Measurements from ENCODE around the gene MTCL1. TPM values are rescaled to one million over a fixed set of nuclear protein-coding genes. Genes with fewer than 3 reads are reported as not detected.

Gene MTCL1
- total and polyA plus RNA-seq, 9 of the 15 experiments (the other 6 are each of a cell fraction or from before 2014, with no cell fraction given): 0.21 to 7.4 (median 3.7) TPM

GRCh38 chr18:8881103-8881502, 175.7 kb downstream of the MTCL1 start (continued):
- TF ChIP-seq PCBP2 (IDR thresholded peaks at IDR 0.05; ENCODE audit: low read depth, low read length, poor library complexity, severe bottlenecking) (no peak), ZNF699 (CRISPR knock-in tag; IDR thresholded peaks at IDR 0.05; ENCODE audit: insufficient replicate concordance) (no peak), ZNF124 (CRISPR knock-in tag; IDR thresholded peaks at IDR 0.05) (no peak), RAD21 (CRISPR knock-in tag; conservative IDR thresholded peaks at IDR 0.05 in 1 of 2, IDR thresholded peaks at IDR 0.05 in 1 of 2) (no peak), HLTF (IDR thresholded peaks at IDR 0.05) (peak; percentile 74; the same call in 1 of the 2 replicates), ZNF778 (CRISPR knock-in tag; IDR thresholded peaks at IDR 0.05) (no peak), MCM5 (IDR thresholded peaks at IDR 0.05; ENCODE audit: low read depth) (no peak), SMC3 (conservative IDR thresholded peaks at IDR 0.05; ENCODE audit: insufficient read depth, low read depth, low read length) (no peak), ELF4 (CRISPR knock-in tag; IDR thresholded peaks at IDR 0.05) (peak; percentile 96), SNIP1 (IDR thresholded peaks at IDR 0.05; ENCODE audit: low read depth) (no peak), SMARCB1 (IDR thresholded peaks at IDR 0.05; ENCODE audit: insufficient read length, low read depth) (no peak), SPI1 (IDR thresholded peaks at IDR 0.05; ENCODE audit: borderline replicate concordance, low read depth, low read length) (no peak), POLR2AphosphoS5 (IDR thresholded peaks at IDR 0.05; ENCODE audit: control insufficient read depth, insufficient read depth, low read depth, low read length) (no peak), KDM2B (CRISPR knock-in tag; IDR thresholded peaks at IDR 0.05) (no peak), ZBTB2 (IDR thresholded peaks at IDR 0.05) (0 out of 2 replicates have a peak, but pooled peaks have one; percentile 26), MCM7 (IDR thresholded peaks at IDR 0.05) (no peak), SP2 (IDR thresholded peaks at IDR 0.05; ENCODE audit: extremely low read depth, low read depth, low read length, poor library complexity, severe bottlenecking) (no peak), RBM17 (IDR thresholded peaks at IDR 0.05; ENCODE audit: borderline replicate concordance, low read depth, low read length) (no peak), ETV5 (CRISPR knock-in tag; IDR thresholded peaks at IDR 0.05; ENCODE audit: low read depth) (no peak), KAT8 (IDR thresholded peaks at IDR 0.05; ENCODE audit: low read depth) (no peak), STAT5A (IDR thresholded peaks at IDR 0.05; ENCODE audit: borderline replicate concordance, low read length) (no peak), GATAD2B (IDR thresholded peaks at IDR 0.05; ENCODE audit: borderline replicate concordance) (no peak), IRF2 (CRISPR knock-in tag; IDR thresholded peaks at IDR 0.05) (no peak), MTA3 (IDR thresholded peaks at IDR 0.05; ENCODE audit: borderline replicate concordance) (no peak), BRF1 (IDR thresholded peaks at IDR 0.05; ENCODE audit: borderline replicate concordance, extremely low read depth, insufficient read length) (no peak)
- TF ChIP-seq, protein P1, sequence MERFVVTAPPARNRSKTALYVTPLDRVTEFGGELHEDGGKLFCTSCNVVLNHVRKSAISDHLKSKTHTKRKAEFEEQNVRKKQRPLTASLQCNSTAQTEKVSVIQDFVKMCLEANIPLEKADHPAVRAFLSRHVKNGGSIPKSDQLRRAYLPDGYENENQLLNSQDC (CRISPR knock-in tag; IDR thresholded peaks at IDR 0.05): no peak
- TF ChIP-seq, protein P2, sequence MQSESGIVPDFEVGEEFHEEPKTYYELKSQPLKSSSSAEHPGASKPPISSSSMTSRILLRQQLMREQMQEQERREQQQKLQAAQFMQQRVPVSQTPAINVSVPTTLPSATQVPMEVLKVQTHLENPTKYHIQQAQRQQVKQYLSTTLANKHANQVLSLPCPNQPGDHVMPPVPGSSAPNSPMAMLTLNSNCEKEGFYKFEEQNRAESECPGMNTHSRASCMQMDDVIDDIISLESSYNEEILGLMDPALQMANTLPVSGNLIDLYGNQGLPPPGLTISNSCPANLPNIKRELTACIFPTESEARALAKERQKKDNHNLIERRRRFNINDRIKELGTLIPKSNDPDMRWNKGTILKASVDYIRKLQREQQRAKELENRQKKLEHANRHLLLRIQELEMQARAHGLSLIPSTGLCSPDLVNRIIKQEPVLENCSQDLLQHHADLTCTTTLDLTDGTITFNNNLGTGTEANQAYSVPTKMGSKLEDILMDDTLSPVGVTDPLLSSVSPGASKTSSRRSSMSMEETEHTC (IDR thresholded peaks at IDR 0.05): no peak
- TF ChIP-seq, protein P3, sequence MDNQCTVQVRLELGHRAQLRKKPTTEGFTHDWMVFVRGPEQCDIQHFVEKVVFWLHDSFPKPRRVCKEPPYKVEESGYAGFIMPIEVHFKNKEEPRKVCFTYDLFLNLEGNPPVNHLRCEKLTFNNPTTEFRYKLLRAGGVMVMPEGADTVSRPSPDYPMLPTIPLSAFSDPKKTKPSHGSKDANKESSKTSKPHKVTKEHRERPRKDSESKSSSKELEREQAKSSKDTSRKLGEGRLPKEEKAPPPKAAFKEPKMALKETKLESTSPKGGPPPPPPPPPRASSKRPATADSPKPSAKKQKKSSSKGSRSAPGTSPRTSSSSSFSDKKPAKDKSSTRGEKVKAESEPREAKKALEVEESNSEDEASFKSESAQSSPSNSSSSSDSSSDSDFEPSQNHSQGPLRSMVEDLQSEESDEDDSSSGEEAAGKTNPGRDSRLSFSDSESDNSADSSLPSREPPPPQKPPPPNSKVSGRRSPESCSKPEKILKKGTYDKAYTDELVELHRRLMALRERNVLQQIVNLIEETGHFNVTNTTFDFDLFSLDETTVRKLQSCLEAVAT (IDR thresholded peaks at IDR 0.05): 0 out of 4 replicates have a peak, but pooled peaks have one; percentile 30 to 65

Measured in K562 (cell line).